ENCODE data around the gene TMEM200A. TPM values are rescaled to one million over a fixed set of nuclear protein-coding genes. Genes with fewer than 3 reads are reported as not detected.
"Not testable (repeated sequence)": the region's sequence is repeated elsewhere in the genome, so short reads cannot be mapped to it uniquely, and the experiment has no call there.

TMEM200A gene
- total RNA-seq, 1 donor from 2014 or later: 18.4 TPM

GRCh38 chr6:130337534-130337933 is 28.3 kb upstream of the TMEM200A start:
- Mint-ChIP-seq H3K27ac (no peak overlapping the region), H3K27me3 (no peaks in the 10 kb centered on the region), H3K4me3 (no peak overlapping the region), H3K36me3 (no peaks in the 10 kb centered on the region), H3K4me1 (ENCODE audit: unreplicated experiment) (no peaks in the 10 kb centered on the region), H3K9me3 (no peaks in the 10 kb centered on the region)
- DNase-seq (ENCODE audit: extremely low spot score, unreplicated experiment): no peak
- TF ChIP-seq, protein P1, sequence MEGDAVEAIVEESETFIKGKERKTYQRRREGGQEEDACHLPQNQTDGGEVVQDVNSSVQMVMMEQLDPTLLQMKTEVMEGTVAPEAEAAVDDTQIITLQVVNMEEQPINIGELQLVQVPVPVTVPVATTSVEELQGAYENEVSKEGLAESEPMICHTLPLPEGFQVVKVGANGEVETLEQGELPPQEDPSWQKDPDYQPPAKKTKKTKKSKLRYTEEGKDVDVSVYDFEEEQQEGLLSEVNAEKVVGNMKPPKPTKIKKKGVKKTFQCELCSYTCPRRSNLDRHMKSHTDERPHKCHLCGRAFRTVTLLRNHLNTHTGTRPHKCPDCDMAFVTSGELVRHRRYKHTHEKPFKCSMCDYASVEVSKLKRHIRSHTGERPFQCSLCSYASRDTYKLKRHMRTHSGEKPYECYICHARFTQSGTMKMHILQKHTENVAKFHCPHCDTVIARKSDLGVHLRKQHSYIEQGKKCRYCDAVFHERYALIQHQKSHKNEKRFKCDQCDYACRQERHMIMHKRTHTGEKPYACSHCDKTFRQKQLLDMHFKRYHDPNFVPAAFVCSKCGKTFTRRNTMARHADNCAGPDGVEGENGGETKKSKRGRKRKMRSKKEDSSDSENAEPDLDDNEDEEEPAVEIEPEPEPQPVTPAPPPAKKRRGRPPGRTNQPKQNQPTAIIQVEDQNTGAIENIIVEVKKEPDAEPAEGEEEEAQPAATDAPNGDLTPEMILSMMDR (conservative IDR thresholded peaks at IDR 0.05): no peak

- H3K4me3 Mint-ChIP-seq; H3K27me3 Mint-ChIP-seq; H3K4me1 Mint-ChIP-seq (ENCODE audit: unreplicated experiment); DNase-seq (ENCODE audit: extremely low spot score, unreplicated experiment); H3K27ac Mint-ChIP-seq; H3K36me3 Mint-ChIP-seq; H3K9me3 Mint-ChIP-seq: not testable (repeated sequence)
Observed at GRCh38 chr6:130346324-130346723, 19.5 kb upstream of the TMEM200A start.

DNA sequence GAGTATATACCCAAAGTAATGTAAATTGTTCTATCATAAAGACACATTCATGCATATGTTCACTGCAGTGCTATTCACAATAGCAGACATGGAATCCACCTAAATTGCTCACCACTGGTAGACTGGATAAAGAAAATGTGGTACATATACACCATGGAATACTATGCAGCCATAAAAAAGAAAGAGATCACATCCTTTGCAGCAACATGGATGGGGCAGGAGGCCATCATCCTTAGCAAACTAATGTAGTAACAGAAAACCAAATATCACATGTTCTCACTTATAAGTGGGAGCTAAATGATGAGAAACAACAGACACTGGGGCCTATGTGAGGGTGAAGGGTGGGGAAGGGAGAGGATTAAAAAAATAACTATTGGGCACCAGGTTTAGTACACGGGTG is 11.5 kb upstream of the TMEM200A start:
- Mint-ChIP-seq H3K9me3 (no peaks in the 10 kb centered on the region), H3K27me3 (peaks cover 3% of the 10 kb centered on the region), H3K27ac (no peak overlapping the region), H3K4me3 (no peak overlapping the region), H3K4me1 (ENCODE audit: unreplicated experiment) (no peaks in the 10 kb centered on the region), H3K36me3 (no peaks in the 10 kb centered on the region)
- TF ChIP-seq, protein P1 (conservative IDR thresholded peaks at IDR 0.05): no peak
- no peak for DNase-seq (ENCODE audit: extremely low spot score, unreplicated experiment)

DNA sequence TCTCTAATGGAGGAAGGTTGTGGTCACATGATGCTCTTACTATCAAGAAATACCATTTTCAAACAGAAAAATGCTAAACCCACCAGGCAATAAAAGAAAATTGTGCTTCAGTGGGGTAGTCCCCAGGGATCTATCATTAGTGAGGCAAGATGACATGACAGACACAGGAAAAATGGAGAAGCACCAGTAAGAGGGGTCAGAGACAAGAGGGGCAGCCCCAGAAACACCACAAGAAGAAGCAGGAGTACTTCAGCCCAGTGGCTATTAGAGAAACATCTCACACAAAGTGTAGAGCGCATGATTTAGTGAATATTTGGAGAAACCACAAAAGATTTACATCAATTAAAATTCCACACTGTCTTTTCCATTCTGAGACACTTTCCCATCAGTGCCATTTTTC is 10.2 kb upstream of the TMEM200A start:
- TF ChIP-seq, protein P1 (conservative IDR thresholded peaks at IDR 0.05): no peak
- no peaks in the 10 kb centered on the region for H3K9me3 Mint-ChIP-seq

DNA sequence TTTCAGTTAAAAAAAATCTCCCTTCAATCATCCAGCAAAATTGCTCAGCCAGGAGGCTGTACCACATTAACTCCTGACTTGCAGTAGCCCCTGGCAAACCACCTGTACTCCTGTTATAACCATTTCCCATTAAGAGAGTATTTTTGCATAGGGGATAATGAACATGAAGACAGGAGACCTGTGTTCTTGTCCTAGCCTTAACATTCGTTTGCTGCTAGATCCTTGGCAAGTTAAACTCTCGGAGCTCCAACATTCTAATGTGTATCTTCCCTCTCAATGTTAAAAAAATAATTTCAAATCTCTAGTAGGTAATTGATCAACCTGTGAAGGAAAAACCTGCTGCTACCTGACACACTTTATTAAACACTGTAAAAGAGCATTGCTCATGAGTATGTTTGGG is 8.4 kb upstream of the TMEM200A start:
- no peaks in the 10 kb centered on the region for H3K9me3 Mint-ChIP-seq
- no peaks in the 10 kb centered on the region for H3K4me1 Mint-ChIP-seq (ENCODE audit: unreplicated experiment)
- TF ChIP-seq, protein P1 (conservative IDR thresholded peaks at IDR 0.05): no peak
- no peaks in the 10 kb centered on the region for H3K36me3 Mint-ChIP-seq
- H3K27ac Mint-ChIP-seq: no peak overlapping the region
- H3K4me3 Mint-ChIP-seq: no peak overlapping the region
- no peak for DNase-seq (ENCODE audit: extremely low spot score, unreplicated experiment)
- peaks cover 6% of the 10 kb centered on the region for H3K27me3 Mint-ChIP-seq

More for the DNA sequence above, 10.2 kb upstream of the TMEM200A start:
- no peaks in the 10 kb centered on the region for H3K36me3 Mint-ChIP-seq
- H3K27me3 Mint-ChIP-seq: peaks cover 6% of the 10 kb centered on the region
- DNase-seq (ENCODE audit: extremely low spot score, unreplicated experiment): no peak
- no peak overlapping the region for H3K4me3 Mint-ChIP-seq
- H3K4me1 Mint-ChIP-seq (ENCODE audit: unreplicated experiment): no peaks in the 10 kb centered on the region
- no peak overlapping the region for H3K27ac Mint-ChIP-seq

DNA sequence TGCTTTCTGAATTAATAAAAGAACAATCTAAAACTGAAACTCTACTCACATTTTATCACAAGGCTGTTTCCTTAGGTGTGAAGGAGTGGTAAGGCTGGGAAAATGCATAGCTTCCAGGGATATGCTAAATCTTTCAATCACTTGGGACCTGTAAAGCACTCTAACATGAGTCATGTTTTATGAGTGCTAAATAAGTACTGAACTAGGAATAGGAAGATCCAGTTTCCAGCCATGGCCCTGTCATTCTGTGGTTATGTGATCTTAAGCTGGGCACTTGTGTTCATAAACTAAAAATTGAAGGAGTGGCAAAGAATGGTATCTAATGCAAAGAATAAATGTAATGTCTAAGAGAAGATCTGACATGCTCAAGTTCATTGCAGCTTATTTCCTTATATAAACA is 6.1 kb upstream of the TMEM200A start:
- no peak for DNase-seq (ENCODE audit: extremely low spot score, unreplicated experiment)

More for the DNA sequence above, 6.1 kb upstream of the TMEM200A start:
- TF ChIP-seq, protein P1 (conservative IDR thresholded peaks at IDR 0.05): no peak
- no peaks in the 10 kb centered on the region for H3K36me3 Mint-ChIP-seq
- H3K9me3 Mint-ChIP-seq: peaks cover 4% of the 10 kb centered on the region
- no peak overlapping the region for H3K27ac Mint-ChIP-seq
- peaks cover 22% of the 10 kb centered on the region for H3K27me3 Mint-ChIP-seq
- no peak overlapping the region for H3K4me3 Mint-ChIP-seq
- H3K4me1 Mint-ChIP-seq (ENCODE audit: unreplicated experiment): no peaks in the 10 kb centered on the region
